Stimulated activated CD8-positive, alpha-beta memory T cell treated with anti-CD3 and anti-CD28 coated beads, Interleukin-12 subunit alpha, Interleukin-12 subunit beta, amount 100 ng/mL, for 1 hour (primary cell): ENCODE results near the gene MINAR1.
"Not testable (repeated sequence)": the region's sequence is repeated elsewhere in the genome, so short reads cannot be mapped to it uniquely, and the experiment has no call there.

ENCODE experiments used
- DNase-seq: peaks from one replicate; pipeline ENCODE4 v3.0.0-alpha.2; 2020; ENCODE audit warnings: low read depth

Gene MINAR1

GRCh38 chr15:79431636-79432344 is at the start of gene MINAR1:
MINAR1 (plus strand) TSS chr15:79432336; CDS start chr15:79456148, 23,812 bp downstream.
- DNase-seq = no peak

DNA sequence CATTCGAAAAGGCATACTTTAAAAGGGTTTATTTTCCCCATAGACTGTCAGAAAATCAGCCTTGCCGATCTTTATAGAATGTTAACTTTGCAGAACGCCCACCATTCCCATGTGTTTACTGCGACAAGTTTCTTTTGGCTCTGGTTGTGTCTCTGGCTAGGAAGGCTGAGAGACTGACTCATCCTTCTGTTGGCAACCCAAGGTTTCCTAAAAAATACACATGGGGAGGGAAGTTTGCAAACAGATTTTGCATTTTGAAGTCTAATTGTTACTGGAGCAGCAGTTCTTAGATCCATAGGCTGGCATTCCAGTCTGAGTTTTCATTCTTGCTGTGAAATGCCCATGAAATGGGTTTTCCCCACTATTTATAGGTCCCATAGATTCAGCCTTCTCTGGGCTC is 37.9 kb upstream of the MINAR1 start:
- DNase-seq = no peak

GRCh38 chr15:79396850-79397249 is 35.3 kb upstream of the MINAR1 start:
- DNase-seq = no peak

GRCh38 chr15:79397269-79397910 is 34.7 kb upstream of the MINAR1 start:
- DNase-seq = no peak

DNA sequence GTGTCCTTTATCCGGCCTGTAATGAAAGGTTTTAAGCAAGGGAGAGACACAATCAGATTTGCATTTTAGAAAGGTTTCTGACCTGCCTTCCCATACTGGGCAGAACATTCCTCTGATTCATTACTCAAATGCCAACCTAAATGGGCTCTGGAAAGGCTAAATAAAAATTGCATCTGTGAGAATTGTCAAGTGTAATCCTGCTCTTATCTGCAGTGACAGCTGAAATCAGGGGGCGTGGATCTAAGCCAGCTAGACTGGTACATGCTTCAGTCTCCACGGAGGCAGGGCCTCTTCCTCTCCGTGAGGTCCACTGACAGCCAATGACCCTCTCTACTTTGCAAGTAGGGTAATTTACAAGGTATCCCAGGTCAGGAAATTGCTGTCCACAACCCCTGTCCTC is 32.5 kb upstream of the MINAR1 start:
- DNase-seq = no peak

- DNase-seq = no peak
Measured at GRCh38 chr15:79400650-79401049, 31.5 kb upstream of the MINAR1 start.

- no peak for DNase-seq
Measured at GRCh38 chr15:79401301-79401700, 30.8 kb upstream of the MINAR1 start.

DNA sequence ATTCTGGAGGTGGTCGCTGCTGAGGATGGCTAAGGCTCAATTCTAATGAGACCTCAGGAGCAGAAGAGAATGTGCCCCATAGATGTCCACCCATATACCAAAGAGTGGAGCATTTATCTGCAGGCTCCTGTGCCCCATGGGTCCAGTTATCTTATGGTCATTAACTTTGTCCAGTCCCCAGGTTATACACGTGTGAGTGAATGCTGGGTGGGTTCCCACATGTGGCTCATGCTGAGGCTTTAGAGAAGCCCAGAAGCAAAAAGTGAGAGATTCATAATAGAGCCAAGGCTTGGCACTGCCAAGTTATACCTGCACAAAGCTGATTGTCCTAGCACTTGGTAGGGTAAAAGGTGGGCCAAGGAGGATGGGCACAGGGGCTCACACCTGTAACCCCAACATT is 30.0 kb upstream of the MINAR1 start:
- DNase-seq = no peak

GRCh38 chr15:79403501-79403900 is 28.6 kb upstream of the MINAR1 start:
- no peak for DNase-seq

GRCh38 chr15:79406210-79406609 is 25.9 kb upstream of the MINAR1 start:
- no peak for DNase-seq

- no peak for DNase-seq
Measured at GRCh38 chr15:79408041-79408440, 24.1 kb upstream of the MINAR1 start.

DNA sequence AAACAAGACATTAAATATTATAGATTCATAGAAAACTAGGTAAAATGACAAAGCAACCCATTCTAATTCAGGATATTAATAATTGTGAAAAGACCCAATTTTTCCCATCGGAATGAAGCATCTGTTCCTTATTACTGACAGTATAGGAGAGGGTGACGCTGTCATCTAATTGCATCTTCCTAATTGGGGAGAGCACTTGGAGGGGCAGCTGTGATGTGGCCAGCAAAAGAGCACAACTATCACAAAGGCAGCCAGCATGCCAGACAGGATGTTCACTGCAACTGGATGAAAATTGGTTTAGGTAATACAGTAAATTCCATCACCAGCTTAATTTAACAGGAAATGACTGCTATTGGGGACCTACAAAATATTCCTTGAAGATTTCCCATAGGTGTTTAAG is 21.9 kb upstream of the MINAR1 start:
- DNase-seq = no peak

DNA sequence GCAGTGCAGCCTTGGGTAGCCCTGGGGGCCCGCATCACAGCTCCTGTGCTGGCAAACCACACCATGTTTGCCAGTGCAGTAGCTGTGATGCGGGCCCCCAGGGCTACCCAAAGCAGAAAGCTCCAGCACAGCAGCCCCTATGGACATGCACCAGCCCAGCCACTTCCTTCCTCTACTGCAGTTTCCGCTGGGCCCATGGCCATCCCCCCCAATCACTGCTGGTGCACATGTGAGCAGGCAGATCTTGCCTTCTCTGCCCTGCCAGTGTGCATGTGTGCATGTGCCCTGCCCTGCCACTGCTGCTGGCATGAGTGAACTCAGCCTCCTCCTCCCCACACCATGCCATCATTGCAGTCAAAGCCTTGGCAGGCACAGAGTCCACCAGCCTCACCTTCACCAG is 20.1 kb upstream of the MINAR1 start:
- DNase-seq = no peak

- DNase-seq = no peak
Measured at GRCh38 chr15:79412429-79412828, 19.7 kb upstream of the MINAR1 start.

DNA sequence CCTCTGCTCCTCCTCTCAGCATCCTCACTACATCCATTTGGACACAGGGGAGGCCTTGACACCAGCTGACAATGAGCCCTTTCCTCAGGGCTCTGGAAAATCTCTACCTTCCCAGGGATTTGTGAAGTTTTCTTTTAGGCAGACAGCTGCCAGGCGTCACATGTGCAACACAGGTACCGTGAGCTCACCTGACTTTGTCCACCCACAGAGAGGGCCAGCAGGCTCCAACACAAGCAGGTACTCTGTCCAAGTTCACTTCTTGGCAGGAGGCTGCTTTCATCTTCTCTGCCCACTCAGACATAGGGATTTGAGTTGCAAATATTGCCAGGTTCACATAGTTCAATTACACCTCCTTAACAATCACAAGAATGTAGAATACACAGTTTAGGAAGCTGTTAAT is 15.3 kb upstream of the MINAR1 start:
- DNase-seq = no peak

GRCh38 chr15:79418693-79419279 is 13.3 kb upstream of the MINAR1 start:
- DNase-seq = no peak

- DNase-seq = no peak
Measured at GRCh38 chr15:79425591-79426295, 6.4 kb upstream of the MINAR1 start.

DNA sequence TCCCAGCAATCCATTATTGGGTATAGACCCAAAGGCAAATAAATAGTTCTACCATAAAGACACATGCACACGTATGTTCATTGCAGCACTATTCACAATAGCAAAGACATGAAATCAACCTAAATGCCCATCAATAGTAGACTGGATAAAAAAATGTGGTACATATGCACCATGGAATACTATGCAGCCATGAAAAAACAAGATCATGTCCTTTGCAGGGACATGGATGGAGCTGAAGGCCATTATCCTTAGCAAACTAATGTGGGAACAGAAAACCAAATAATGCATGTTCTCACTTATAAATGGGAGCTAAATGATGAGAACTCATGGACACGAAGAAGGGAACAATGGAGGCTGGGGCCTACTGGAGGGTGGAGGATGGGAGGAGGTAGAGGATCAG is 5.2 kb upstream of the MINAR1 start:
- not testable (repeated sequence) for DNase-seq

GRCh38 chr15:79427781-79428598 is 4.1 kb upstream of the MINAR1 start:
- DNase-seq = no peak

GRCh38 chr15:79430901-79431635 is 1.1 kb upstream of the MINAR1 start:
- DNase-seq = no peak
